ENCODE results near the gene TLL1. TPM values are rescaled to one million over a fixed set of nuclear protein-coding genes. Genes with fewer than 3 reads are reported as not detected.

TLL1 gene
- total RNA-seq (2014; rRNA removed; shearing (Covaris generic)): 0.31 and 1.1 TPM in 2 replicates

DNA sequence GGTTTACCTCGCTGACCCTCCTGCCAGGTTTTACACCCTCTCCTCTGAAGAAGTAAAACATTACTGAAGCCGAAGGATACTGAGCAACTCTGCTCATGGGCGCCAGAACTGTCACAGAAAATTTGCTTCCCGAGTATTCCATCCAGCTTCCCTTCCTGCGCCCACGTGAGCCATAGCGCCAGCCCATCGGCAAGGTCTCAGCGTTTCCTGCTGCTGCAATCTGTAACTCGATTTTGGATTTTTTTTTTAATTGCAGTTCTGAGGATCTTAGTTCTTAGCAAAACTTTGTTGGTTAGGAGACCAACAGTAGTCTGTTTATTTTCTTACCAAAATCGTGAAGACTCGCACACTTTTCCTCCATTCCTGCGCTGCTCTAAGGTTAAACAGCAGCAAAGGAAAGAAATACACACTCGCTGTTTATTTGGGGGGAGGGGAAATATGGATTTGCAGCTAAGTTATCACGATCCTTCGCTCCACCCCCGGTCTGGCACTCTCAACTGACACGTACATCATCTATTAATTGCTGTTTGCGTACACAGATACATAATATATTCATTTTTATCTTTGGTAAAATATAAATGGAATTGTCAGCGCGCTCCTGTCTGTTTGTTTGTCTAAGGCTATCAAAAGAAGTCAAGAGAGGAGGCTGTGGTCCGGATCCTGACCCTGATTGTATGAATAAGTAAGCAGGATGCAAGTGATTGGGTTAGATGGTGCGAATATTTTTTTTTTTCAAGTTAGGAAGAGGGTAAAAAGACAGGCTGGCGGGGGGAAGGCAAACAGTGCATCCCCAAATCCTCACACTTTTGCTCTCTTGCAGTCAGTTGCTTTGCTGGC lies at the start of gene TLL1:
Gene TLL1, plus strand, starts transcription at position 777 of the 837 bp plus-strand sequence. CDS start 668 bp downstream, outside the sequence.
- Histone ChIP-seq H3K4me3 (ENCODE audit: insufficient read depth, low read depth, low read length) (peak within 1 kb of the TSS; percentile 55), H3K27me3 (ENCODE audit: control insufficient read depth, insufficient read depth, low read length) (peaks cover 52% of the 10 kb centered on the region), H3K36me3 (replicated peaks; ENCODE audit: control insufficient read depth, insufficient read depth, low read length) (no peaks in the 10 kb centered on the region)
- peak; percentile 26 for DNase-seq

DNA sequence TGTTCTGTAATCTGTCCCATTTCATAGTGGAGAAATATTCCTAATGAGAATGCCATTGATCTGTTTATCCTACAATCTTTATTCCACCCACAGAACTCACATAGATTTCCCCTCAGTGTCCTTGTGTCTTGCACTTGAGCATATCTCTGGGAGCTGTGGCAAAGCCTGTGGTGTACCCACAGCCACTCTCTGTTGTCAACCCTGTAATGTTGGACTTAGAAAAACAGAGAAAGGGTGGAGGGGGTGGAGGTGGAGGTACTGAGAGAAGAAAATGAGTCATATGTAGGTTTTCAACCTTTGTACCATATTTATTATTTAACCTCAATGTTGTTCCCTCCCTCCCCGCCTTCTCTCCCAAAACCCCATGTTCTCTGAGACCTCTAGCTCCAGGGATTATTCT lies 46.9 kb upstream of the TLL1 start:
- Histone ChIP-seq H3K36me3 (replicated peaks; ENCODE audit: control insufficient read depth, insufficient read depth, low read length) (no peaks in the 10 kb centered on the region), H3K4me3 (ENCODE audit: insufficient read depth, low read depth, low read length) (no peak overlapping the region), H3K27me3 (ENCODE audit: control insufficient read depth, insufficient read depth, low read length) (no peaks in the 10 kb centered on the region)
- DNase-seq: no peak

DNA sequence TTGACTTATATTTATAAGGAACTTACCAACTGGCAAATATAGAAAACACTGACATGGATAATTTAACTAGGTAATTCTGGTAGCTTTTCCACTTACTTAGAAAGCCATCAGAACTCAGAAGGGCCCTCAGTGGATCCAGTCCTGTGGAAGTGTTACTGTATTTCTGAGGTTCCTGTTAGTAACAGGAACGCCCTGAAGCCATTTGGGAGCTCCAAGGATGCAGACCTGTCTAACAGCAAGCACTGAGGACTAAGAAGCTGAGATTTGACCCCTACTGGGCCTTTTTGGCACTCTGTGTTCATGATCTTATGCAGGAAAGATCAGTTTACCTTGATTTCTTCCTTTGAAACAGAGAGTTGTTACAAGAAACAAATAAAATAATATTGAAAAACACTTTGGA lies 46.0 kb upstream of the TLL1 start:
- Histone ChIP-seq H3K4me3 (ENCODE audit: insufficient read depth, low read depth, low read length) (no peak overlapping the region), H3K36me3 (replicated peaks; ENCODE audit: control insufficient read depth, insufficient read depth, low read length) (no peaks in the 10 kb centered on the region), H3K27me3 (ENCODE audit: control insufficient read depth, insufficient read depth, low read length) (no peaks in the 10 kb centered on the region)
- no peak for DNase-seq

DNA sequence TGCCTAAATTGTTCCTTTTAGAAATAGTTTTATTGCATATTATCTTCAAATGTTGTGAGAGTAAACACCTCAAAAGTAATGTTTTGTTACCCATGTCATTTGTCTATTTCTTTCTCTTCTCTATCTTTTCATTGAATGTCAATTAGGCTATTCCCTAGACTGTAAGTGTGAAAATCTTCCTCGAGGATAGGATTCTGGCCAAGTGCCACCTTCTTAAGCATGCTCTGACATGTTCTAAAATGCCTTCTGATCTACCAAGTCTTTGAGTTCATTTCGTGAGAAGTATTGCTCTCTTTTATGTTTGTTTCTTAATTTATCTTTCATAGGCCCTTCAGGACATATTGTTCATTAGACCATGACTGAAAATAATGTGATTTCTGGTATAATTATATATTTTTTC lies 44.1 kb upstream of the TLL1 start:
- DNase-seq: no peak
- Histone ChIP-seq H3K4me3 (ENCODE audit: insufficient read depth, low read depth, low read length) (no peak overlapping the region), H3K36me3 (replicated peaks; ENCODE audit: control insufficient read depth, insufficient read depth, low read length) (no peaks in the 10 kb centered on the region), H3K27me3 (ENCODE audit: control insufficient read depth, insufficient read depth, low read length) (no peaks in the 10 kb centered on the region)

DNA sequence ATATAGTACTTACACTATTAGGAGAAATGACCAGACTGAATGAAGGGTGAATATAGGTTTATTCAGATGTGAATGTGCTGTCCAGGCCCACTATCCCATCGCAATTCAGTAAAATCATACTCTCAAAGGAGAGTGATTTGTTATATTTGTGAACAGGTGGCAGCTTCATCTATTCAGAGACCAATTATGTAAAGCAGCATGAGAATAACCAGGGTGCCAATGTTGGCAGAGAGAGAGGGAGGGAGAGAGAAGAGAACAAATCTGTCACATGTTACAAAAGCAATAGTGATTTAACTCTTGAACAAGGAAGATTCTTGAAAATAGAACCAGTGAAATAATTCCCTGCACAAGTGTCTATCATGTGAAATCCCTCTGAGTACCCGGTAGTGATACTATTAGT lies 38.9 kb upstream of the TLL1 start:
- H3K4me3 ChIP-seq (ENCODE audit: insufficient read depth, low read depth, low read length): no peak overlapping the region
- no peak for DNase-seq
- no peaks in the 10 kb centered on the region for H3K36me3 ChIP-seq (replicated peaks; ENCODE audit: control insufficient read depth, insufficient read depth, low read length)
- no peaks in the 10 kb centered on the region for H3K27me3 ChIP-seq (ENCODE audit: control insufficient read depth, insufficient read depth, low read length)

DNA sequence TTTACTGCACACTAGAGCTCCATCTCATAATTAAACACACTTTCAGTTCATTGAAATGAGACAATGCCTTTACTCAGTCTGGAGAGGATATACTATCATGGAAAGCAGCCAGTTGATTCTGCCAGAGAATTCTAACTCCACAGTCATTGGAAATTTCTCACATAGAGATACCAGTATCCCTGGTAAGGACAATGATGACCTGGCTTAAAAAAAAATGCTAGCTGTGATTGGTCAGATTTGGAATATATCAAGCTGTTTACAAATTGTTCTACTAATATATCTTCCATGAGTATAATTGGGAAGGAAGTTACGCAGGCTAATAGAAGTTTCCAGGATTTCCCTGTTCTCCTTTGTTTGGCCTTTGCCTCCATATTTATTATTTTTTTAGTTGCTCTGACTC lies 34.5 kb upstream of the TLL1 start:
- H3K27me3 ChIP-seq (ENCODE audit: control insufficient read depth, insufficient read depth, low read length): no peaks in the 10 kb centered on the region
- DNase-seq: no peak
- no peak overlapping the region for H3K4me3 ChIP-seq (ENCODE audit: insufficient read depth, low read depth, low read length)
- no peaks in the 10 kb centered on the region for H3K36me3 ChIP-seq (replicated peaks; ENCODE audit: control insufficient read depth, insufficient read depth, low read length)

DNA sequence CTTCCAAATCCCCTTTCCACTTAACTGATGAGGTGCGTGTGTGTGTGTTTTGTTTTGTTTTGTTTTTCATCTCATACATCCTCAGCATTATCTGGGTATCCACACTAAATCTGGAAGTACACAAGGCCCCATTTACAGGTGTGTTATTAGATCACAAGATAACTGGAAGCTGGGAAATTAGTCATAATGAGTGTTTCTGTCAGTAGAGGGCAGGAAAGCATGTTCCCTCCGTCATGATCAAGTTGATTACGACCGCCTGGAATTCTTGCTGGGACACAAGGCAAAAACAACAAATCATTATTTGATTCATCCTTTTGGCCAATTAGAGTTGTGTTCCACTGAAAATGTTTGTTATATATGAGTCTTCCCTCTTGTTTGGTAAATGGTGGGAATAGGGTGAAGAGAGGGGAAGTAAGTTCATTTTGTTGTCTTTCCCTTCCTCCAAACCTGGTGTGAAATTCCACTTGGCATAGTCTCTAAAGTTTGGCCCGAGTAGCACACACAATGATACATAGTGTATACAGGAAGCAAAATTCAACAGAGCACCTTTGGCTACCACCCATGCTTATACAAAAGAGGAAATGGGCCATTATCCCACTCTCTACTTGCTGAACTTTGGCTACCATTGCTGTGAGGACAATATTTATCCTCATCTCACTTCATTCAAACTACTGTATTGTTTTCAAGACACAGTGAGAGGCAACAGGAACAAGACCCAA lies 33.3 kb upstream of the TLL1 start:
- Histone ChIP-seq H3K27me3 (ENCODE audit: control insufficient read depth, insufficient read depth, low read length) (no peaks in the 10 kb centered on the region), H3K36me3 (replicated peaks; ENCODE audit: control insufficient read depth, insufficient read depth, low read length) (no peaks in the 10 kb centered on the region), H3K4me3 (ENCODE audit: insufficient read depth, low read depth, low read length) (no peak overlapping the region)
- DNase-seq: no peak

DNA sequence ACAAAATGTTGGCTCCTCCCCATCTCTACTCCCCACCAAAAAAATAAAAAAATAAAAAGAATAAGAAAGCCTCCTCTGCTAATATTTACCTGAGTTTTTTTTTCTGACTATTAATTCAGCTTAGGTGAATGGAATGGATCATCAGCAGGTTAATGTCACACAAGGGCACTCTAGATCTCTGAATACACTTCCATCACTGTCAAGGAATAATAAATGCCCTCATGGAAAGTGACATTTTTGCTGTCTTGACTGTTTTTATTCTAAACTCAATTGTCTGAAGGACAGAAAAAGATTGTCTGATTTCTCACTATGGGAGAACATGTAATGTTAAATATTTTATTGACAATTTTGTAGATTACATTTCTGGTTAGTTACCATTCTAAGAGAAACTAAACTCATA lies 30.4 kb upstream of the TLL1 start:
- H3K36me3 ChIP-seq (replicated peaks; ENCODE audit: control insufficient read depth, insufficient read depth, low read length): no peaks in the 10 kb centered on the region
- no peak for DNase-seq
- no peak overlapping the region for H3K4me3 ChIP-seq (ENCODE audit: insufficient read depth, low read depth, low read length)
- H3K27me3 ChIP-seq (ENCODE audit: control insufficient read depth, insufficient read depth, low read length): no peaks in the 10 kb centered on the region

DNA sequence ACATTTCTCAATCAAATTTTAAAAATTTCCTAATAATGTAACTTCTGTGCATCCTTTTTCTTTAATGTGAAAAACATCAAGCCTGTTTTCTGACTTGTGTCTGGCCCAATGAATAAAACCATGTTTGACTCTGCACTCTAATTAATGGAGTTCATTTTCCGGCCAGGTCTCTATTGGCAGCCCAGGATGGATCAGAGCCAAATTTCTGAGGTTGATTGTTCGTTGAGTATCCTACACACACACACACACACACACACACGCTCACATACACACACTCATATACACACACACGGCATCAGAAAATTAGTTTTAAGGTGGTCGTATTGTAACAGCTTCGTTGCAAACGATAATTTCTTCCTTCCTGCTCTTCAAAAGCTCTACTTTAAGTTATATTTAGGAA lies 28.9 kb upstream of the TLL1 start:
- no peaks in the 10 kb centered on the region for H3K27me3 ChIP-seq (ENCODE audit: control insufficient read depth, insufficient read depth, low read length)
- no peak for DNase-seq
- no peak overlapping the region for H3K4me3 ChIP-seq (ENCODE audit: insufficient read depth, low read depth, low read length)
- H3K36me3 ChIP-seq (replicated peaks; ENCODE audit: control insufficient read depth, insufficient read depth, low read length): no peaks in the 10 kb centered on the region

DNA sequence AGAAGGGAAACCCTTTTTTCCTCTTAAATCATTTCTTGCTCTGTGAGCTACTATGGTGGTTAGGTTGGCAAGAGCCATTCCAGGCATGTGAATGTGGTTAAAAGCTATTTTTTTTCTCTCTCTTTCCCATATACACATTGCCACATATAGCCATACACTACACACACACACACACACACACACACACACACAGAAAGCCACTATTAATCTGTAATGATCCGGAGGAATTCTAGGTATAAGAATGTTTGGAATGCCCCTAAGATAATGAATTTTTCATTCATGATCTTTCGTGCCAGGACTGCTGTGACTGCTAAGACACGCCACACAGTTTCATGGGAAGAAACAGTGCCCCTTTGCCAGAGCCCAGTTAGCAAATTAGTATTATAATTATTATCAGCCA lies 21.8 kb upstream of the TLL1 start:
- H3K27me3 ChIP-seq (ENCODE audit: control insufficient read depth, insufficient read depth, low read length): no peaks in the 10 kb centered on the region
- no peaks in the 10 kb centered on the region for H3K36me3 ChIP-seq (replicated peaks; ENCODE audit: control insufficient read depth, insufficient read depth, low read length)
- H3K4me3 ChIP-seq (ENCODE audit: insufficient read depth, low read depth, low read length): no peak overlapping the region
- no peak for DNase-seq

DNA sequence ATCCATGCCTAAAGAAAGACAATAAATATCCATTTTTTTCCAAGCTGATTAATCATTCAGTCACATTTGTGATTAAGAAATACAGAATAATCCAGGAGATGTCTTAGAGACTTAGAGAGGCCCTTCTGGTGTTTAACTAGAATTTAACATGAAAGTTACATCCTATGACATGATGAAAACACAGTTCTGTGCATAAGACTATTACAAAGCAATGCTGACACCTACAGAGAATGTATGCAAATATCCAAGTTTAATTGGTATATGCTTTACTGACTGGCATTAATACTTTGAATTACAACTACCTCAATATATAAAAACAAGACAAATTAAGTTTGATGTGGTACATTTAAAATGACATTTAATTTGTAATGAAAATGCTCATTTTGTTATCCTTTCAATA lies 17.8 kb upstream of the TLL1 start:
- no peak for DNase-seq
- Histone ChIP-seq H3K4me3 (ENCODE audit: insufficient read depth, low read depth, low read length) (no peak overlapping the region), H3K36me3 (replicated peaks; ENCODE audit: control insufficient read depth, insufficient read depth, low read length) (no peaks in the 10 kb centered on the region), H3K27me3 (ENCODE audit: control insufficient read depth, insufficient read depth, low read length) (no peaks in the 10 kb centered on the region)

DNA sequence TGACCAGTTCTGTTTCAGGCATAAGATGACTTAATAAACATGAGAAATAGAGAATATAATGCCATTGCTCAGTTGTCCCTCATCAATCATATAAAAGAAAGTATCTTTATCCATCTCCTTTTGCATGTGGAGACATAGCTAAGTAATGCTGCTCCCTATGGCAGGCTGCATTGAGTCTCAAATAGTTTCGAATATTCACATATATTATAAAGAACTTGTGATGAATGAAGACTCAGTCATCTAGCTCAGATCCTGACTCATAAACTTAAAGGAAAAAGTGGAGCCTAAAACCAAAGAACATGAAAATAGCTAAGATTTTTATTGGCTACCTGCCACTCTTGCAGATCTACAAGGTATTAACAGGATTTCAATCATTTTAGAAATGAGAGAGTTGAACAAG lies 11.7 kb upstream of the TLL1 start:
- Histone ChIP-seq H3K4me3 (ENCODE audit: insufficient read depth, low read depth, low read length) (no peak overlapping the region), H3K36me3 (replicated peaks; ENCODE audit: control insufficient read depth, insufficient read depth, low read length) (no peaks in the 10 kb centered on the region)
- DNase-seq: no peak

DNA sequence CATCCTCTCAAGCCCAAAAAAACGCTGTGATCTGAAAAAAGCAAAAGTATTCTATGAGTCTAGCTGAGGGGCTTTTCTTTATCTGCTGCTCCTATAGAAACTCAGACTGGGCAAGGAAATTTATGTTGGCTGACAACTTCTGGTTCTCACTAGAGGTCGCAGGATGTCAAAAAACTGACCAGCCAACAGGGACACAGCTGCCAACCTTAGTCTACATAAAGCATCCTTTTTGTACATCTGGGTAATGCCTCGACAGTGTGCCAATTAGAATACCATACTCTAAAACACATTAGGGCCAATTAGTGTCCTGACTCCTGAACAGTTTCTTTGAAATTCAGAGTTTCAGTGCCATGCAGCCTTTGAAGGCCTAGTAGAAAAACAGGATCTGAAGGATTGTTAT lies 8.8 kb upstream of the TLL1 start:
- no peak overlapping the region for H3K4me3 ChIP-seq (ENCODE audit: insufficient read depth, low read depth, low read length)
- no peak for DNase-seq
- H3K36me3 ChIP-seq (replicated peaks; ENCODE audit: control insufficient read depth, insufficient read depth, low read length): no peaks in the 10 kb centered on the region
- no peaks in the 10 kb centered on the region for H3K27me3 ChIP-seq (ENCODE audit: control insufficient read depth, insufficient read depth, low read length)

More for the DNA sequence above, 11.7 kb upstream of the TLL1 start:
- H3K27me3 ChIP-seq (ENCODE audit: control insufficient read depth, insufficient read depth, low read length): no peaks in the 10 kb centered on the region

DNA sequence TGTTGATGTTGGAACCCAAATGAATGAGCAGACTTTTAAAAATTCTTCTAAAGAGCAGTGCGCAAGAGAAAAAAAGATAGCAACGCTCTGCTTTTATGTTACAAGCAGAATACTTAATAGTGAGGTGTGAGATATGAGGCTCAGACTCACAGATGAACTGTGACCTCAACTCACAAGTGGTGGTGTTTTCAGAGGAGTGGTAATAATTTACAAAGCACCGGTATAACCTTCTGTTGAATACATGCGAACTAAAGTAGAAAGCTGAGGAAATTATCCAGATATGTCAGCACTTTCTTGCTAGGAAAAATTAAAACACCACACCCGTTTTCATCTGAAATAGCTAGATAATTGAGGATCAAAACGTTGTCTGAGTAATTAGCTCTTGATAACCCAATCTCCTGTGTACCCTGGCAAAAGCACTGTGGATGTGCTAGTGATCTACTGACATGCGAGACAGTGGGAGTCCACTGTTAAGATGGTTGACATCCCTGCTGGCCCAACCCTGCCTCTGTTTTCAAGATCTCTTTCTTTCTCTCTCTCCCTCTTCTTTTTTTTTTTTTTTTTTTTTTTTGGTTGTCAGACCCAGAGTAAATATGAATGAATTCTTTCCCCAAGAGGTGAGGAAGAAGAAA lies 6.9 kb upstream of the TLL1 start:
- H3K4me3 ChIP-seq (ENCODE audit: insufficient read depth, low read depth, low read length): no peak overlapping the region
- no peak for DNase-seq
- H3K27me3 ChIP-seq (ENCODE audit: control insufficient read depth, insufficient read depth, low read length): peaks cover 3% of the 10 kb centered on the region
- no peaks in the 10 kb centered on the region for H3K36me3 ChIP-seq (replicated peaks; ENCODE audit: control insufficient read depth, insufficient read depth, low read length)

DNA sequence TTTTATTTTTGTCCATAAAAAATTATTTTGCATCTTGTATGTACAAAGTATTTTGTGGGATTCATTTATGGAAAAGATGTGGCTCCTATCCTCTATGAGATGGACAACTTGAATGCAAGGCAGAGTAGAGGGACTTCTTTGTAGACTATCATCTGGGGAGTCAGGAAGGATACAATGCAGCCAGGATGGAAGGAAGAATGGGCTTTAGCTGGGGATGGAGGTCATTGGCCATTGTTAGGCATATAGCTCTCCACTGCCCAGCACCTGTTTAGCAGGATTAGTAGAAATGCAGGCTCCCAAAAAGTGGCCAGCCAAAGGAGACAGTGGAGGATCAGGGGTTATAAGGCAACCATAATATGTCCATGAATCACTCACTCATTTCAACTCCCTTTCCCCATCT lies 5.1 kb upstream of the TLL1 start:
- peaks cover 19% of the 10 kb centered on the region for H3K27me3 ChIP-seq (ENCODE audit: control insufficient read depth, insufficient read depth, low read length)

More for the DNA sequence above, 5.1 kb upstream of the TLL1 start:
- H3K4me3 ChIP-seq (ENCODE audit: insufficient read depth, low read depth, low read length): no peak overlapping the region
- no peaks in the 10 kb centered on the region for H3K36me3 ChIP-seq (replicated peaks; ENCODE audit: control insufficient read depth, insufficient read depth, low read length)
- DNase-seq: peak; percentile 26

Data from H7 (cell line).